Stimulated activated naive CD4-positive, alpha-beta T cell (primary cell): ENCODE data around the gene CDKAL1.
"Not testable (repeated sequence)": the region's sequence is repeated elsewhere in the genome, so short reads cannot be mapped to it uniquely, and the experiment has no call there.

Experiments
- DNase-seq, 6 experiments: peaks; one replicate each; lab custom pipeline; 2025; lab: John Stamatoyannopoulos, UW

The CDKAL1 gene

DNA sequence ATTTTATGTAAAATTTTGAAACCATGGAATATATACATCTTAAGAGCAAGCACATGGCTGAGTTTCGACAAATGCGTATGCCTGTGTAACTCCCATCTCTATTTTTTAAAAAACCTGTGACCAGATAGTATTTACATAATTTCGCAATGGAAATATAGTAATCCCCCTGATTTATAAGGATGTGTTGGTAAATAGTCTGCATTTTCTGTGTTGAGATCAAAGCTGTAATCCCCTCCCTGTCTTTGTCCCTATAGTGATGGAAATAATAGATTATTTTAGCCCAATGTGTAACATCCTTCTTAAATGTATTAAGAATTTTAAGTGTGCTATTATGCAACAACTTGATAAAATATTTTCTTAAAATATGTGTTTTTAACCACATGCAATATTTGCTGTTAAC, 267.3 kb downstream of the CDKAL1 start:
- DNase-seq: no peak

DNA sequence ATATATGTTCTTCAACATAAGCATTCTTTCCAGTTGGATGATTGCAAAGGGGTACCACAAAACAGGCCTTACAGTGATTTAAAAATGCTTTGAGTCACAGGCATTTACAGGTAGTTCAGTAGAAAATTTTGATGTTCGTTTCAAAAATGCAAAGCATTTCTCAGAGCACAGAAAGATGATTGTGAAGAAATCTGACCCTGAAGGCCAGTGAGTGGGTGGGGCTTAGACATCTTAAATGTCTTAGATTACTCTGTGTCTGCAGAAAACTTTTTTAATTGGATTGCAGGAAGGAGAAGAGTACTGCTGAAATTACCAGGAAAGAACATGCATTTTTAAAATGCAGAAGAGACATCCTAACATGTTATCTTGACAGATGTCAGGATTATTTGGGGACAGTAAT, 268.3 kb downstream of the CDKAL1 start:
- no peak for DNase-seq

DNA sequence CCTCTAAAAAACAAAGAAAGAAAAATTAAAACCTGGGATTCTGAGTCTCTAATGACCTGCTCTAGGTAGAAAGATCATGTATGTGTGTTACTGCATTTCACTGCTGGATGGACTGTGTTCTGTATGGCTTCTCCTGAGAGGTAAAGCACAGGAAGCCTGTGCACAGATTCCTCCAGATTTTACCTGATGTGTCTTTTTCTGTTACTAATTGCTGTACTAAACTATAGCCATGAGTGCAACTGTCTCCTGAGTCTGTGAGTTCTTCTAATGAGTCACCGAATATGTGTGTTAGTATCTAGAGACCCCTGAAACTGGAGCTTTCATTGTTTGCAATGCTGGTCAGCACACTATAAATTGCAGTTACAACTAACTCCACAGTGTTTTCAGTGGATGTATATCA, 270.8 kb downstream of the CDKAL1 start:
- DNase-seq: no peak

DNA sequence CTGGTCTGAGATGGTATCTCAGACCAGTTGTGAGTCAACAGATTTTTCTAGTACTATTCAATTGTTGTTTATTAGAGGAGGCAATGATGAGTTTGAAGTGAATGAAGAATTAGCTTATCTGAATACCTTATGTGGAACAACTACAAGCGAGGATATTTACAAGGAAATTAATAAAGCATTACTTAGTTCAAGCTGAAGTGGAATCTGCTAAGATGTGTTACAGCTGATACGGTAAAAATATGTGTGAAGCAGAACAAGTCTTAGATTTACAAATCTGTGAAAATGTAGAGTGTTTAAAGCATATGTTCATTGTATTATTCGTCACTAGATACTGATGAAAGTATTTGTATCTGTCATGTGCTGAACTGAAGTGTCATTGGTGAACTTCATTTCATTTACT, 272.4 kb downstream of the CDKAL1 start:
- no peak for DNase-seq

DNA sequence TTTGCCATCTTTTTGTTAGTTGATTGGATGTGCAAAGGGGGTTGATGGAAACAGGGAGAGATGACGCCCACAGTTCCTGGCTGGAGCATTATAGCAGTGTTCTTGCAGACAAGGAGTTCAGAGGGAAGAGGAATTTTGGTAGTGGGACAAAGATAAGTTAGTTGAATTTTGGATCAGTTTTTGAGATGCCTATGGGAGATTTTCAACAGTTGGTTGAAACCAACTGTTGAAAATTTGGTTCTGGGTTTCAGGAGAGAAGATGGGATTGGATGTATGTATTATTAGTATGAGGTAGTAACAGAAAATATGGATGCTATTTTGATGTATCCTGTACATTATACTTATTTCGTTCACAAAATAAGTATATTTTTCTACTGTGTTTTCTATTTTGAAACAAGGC, 274.2 kb downstream of the CDKAL1 start:
- DNase-seq: no peak

DNA sequence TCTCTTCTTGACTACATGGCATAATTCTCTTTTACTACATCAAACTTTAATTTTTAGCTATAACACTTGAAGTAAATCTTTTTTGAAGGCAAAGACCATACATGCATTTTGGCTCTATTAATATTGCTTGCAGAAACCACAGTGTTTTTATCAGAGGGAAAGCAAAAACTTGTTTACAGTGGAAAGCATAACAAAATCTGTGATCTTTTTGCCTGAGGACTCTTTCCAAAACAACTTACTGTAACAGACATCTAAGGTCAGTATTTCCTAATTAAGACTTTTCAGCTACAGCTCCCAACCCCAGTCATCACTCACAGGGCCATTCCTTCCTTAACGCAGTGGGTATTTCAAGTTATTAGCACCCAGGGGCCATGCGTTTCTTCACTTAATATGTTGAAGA, 274.7 kb downstream of the CDKAL1 start:
- DNase-seq: no peak

DNA sequence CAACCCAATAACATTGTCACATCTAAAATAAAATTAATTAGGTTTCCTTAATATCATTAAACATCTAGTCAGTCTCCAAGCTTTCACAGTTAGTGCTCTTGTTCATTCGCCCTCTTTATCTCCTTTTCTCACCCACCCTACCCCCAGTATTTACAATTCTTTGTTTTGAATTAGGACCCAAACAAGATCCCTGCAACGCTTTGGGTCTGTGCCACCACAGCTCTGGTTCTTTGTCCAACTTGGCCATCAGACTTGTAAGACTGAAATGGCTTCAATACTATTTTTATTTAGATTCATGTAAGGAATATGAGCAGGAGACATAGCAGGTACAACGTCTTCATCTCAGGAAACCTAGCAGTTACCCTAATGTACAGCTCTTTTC, 276.5 kb downstream of the CDKAL1 start:
- DNase-seq: no peak

DNA sequence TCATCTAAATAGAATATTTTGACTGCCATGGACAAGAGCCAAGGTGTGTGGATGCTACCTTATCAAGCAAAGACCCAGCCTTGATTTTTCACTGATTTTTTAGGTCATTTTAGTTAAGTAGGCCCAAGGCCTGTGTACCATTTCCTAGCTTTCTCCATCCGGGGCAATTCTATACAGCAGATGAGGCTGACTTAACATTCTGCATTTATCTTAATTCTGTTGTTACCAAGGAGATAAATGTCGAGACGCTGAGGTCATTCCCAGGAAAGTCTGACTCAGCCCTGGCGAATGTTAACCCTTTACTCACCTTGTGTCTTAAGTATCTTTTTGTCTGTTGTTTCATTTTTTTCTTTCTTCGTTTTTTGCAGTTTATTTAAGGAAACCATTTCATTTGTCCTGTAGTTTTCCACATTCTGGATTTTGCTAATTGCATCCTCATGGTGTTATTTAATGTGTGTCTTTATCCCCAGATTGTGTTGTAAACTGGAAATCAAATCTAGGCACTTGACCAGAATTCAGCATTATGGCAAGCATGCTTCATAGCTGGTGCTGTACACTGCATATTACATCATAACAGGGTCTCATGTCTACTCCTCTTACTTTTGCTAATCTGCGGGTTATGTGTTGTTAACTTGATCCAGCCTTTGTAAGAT, 277.0 kb downstream of the CDKAL1 start:
- no peak for DNase-seq

DNA sequence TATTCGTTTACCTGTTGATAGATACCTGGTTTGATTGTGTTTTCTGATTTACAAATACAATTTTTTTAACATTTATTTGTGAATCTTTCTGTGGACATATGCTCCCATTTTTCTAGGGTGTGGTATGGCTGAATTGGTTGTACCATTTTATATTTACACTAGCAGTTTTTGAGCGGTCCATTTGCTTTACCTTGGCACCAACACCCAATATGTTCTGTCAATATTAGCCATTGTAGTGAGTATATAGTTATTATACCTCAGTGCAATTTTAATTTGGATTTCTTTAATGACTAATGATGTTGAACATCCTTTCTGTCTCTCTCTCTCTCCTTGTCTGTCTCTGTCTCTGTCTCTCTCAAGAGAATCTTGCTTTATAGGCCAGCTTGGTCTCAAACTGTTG, 278.5 kb downstream of the CDKAL1 start:
- DNase-seq: no peak

DNA sequence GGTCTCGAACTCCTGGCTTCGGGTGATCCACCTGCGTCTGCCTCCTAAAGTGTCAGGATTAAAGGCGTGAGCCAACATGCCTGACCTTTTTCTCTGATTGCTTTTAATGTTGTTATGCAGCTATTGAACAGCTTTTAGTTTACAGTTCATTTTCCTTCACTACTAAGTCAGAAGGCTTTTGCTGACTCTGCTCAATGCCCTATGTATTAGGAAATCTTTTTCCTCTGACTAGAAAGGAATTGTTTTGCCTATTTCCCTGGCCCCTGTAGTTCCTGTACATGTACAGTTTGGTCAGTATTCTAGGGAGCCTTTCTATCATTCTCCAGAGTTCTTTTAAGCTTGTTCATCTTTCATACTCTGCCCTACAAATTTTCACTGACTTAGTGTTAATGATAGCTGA, 280.2 kb downstream of the CDKAL1 start:
- no peak for DNase-seq

DNA sequence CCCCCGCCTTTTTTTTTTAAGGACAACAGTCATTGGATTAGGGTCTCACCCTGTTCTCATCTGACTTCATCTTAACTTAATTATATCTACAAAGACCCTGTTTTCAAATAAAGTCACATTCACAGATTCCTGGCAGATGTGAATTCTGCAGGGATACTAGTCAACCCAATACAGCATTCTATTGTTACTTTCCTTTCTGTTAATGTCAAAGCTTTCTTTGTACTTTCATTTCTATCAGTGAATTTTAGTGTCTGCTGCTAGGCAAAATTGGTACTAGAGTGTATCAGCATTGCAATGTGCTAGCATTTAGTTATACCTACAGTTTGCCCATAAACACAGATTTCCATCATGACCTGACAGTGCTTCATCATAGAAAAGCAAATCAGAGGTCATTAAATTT, 281.9 kb downstream of the CDKAL1 start:
- DNase-seq: no peak

DNA sequence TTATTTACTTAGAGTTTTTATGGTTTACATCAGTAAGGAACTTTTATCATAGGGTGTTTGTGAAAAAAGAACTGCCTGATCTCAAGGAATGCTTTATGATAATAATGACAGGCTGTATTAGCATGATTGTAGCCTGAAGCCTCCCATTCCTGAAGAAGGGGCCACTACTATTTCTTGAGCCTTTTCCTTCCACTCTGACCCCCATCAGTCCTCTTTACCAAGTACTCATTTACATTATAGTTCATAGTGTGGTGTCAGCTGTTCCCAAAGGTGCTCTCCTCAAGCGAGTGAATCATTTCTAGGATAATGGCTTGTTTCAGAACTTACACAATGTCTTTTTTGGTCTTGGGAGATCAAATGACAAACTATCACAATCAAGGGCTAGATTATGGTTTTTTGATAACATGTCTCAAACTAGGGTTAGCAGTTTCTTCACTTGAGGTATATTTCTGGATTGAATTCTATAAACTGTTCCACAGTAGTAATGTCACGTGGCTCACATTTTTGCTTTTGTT, 283.6 kb downstream of the CDKAL1 start:
- DNase-seq: no peak

DNA sequence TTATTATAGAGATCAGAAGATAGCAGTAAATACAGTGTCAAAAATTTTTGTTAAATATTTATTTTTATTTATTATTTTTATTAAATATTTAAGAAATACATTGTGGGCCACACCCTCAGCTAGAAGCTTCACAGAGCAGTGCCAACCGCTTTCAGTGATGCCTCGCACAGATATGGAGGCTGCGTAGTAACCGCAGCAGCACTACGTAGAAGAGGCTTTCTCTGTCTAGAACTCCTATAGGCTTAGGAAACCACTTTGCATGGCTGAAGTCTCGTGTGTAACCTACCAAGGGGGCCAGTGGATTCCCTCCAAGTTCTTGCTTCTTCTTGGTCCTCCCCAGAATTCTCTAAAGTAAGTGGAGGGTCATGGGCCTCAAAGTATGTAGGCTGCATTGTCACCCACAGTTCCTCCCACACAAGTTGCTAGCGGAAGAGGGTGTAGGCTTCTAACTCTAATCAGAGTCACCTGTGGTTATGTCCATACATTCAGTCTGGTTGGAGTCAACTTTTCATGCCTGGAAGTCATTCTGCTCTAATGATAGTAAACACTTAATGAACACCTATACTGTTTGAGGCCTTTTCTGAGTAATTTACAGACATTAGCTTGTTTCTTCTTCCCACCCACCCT, 285.6 kb downstream of the CDKAL1 start:
- DNase-seq: no peak

DNA sequence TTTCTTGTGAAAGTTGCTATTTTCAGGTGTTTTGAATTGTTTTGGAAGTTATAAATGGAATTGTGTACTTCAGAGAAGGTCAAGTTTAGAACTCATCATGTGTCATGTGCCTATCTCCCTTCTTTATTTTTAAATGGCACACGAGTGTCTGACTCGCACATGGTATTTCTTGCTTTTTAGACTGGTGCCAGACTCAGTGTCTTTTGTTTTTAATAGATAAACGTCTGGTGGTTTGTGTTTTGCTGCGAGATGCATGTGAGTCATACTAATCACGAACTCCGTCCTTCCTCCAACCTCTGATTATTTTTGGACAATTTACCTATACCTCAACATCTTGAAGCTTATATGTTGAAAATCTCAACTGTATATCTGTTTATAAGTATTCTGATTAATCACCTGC, 292.1 kb downstream of the CDKAL1 start:
- no peak for DNase-seq

DNA sequence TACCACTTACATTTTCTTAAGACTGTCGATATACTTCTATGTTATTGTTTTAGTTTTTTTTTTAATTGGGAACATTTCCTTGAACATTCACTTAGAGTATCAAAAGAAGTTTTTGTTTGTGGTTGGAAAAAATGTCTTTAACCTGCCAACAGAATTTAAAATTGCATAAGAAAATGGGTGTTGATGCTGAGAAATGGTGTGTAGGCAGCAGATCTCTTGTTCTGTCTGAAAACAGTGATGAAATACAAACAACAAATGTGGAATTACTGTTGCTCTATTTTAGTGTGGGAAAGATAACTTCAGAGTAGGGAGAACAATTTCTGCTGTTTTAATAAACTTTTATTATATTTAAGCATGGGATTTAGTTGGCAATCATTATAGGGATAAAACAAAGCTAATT, 293.5 kb downstream of the CDKAL1 start:
- DNase-seq: no peak

DNA sequence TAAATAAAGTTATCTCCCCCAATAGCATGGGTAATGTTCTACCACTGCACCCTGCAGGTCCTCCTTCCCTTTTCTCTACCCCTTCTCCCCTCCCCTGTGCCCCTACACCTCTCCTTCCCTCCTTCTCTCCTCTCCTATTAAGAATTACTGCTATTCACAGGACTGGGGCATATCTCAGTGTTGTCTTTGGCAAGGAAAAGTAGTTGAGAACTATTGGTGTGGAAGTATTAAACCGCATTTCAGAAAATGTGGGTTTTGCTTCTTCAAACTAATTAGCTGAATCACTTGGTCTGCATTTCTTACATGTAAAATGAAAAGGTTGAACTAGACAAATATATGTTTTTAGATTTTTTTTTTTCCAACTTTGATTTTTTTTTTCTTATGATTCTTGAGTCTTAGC, 296.3 kb downstream of the CDKAL1 start:
- DNase-seq: no peak

DNA sequence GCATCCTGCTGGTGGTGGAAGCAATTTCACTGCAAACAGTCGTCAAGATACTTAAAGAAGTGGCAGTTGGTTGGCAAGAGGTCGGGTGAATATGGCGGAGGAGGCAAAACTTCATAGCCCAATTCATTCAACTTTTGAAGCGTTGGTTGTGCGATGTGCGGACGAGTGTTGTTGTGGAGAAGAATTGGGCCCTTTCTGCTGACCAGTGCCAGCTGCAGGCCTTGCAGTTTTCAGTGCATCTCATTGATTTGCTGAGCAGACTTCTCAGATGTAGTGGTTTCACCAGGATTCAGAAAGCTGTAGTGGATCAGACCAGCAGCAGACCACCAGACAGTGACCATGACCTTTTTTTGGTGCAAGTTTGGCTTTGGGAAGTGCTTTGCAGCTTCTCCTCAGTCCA, 297.0 kb downstream of the CDKAL1 start:
- DNase-seq: not testable (repeated sequence)

DNA sequence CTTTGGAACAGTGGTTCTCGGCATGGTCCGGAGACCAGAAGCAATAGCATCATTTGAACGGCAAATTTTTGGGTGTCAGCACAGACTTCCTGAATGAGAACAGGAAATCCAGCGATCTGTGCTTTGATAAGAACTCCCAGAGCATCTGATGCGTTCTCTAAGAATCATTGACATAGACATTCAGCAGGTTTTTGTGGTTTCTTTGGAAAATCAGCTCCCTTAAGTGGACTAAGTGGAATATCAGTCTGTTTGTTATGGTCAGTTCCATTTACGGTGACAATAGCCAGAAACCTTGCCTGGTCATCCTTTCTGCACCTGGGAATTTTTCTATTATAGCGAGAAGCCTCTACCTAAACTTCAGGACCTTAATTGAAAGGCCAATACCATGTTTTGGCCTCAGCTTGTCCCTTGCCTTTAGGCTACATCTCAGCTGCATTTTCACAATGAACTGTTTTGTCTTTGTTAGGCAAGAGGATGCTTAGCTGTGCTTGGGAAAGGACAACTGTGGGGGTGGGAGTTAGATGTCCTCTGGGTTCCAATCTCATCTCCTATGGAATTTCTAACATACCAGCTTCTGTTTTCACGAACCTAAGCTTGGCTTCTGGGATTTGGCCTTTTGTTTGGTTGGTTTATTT, 299.7 kb downstream of the CDKAL1 start:
- no peak for DNase-seq

DNA sequence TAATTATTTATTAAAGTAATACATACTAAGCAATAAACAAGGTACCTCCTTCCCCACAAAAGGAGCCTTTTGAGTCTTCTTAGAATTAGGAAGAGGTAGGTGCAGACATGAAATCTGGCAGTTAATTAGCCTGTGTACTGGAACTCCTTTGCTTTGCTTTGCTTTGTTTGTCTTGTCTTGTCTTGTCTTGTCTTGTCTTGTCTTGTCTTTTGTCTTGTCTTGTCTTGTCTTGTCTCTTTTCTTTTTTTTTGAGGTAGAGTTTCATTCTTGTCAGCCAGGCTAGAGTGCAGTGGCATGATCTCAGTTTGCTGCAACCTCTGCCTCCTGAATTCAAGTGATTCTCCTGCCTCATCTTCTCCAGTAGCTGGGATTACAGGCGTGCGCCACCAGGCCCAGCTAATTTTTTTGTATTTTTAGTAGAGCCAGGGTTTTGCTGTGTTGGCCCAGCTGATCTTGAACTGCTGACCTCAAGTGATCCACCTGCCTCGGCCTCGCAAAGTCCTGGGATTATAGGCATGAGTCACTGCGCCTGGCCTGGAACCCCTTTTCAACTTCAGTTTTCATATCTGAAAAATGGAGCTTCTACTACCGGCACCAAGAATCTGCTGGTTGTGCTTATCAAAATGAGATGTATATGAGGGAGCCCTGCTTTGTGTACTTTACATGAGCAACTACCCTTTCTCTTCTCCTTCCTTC, 301.2 kb downstream of the CDKAL1 start:
- no peak for DNase-seq

DNA sequence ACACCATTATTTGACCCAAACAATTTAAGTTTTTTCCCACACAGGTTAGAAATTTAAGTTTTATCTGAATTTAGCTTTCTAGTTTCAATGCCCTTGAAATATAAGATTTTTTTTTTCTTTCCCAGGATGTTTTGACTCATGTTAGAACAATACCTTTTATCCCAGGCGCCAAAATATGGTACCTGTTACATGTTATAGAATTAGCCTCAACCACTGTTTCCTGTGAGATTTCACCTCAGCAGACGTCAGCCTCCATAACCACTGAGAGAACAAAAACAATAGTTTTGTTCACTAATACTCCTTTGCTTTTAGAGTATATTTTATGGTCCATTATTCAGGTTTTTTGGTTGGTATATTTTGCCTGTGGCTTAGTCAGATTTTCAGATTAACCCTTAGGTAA, 302.9 kb downstream of the CDKAL1 start:
- peak in 3 of 6 experiments; percentile 12 to 31 (median 25) for DNase-seq

DNA sequence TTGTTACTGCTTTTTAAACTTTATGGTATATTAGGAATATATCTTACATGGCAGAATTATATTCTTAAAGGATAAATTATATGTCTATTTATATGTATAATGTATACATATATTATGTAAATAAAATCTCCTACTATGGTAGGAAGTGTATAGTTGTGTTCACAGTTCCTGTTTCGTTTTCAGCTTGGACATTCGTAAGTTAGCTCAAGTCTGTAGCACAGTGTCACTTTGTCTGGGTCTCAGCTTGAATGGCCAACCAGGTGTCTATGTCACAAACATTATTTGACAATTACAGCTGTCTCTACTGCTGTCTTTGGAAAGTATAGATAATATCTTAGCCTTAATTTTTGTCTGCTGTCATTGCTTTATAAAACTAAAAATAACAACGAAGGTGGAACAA, 303.9 kb downstream of the CDKAL1 start:
- DNase-seq: no peak

DNA sequence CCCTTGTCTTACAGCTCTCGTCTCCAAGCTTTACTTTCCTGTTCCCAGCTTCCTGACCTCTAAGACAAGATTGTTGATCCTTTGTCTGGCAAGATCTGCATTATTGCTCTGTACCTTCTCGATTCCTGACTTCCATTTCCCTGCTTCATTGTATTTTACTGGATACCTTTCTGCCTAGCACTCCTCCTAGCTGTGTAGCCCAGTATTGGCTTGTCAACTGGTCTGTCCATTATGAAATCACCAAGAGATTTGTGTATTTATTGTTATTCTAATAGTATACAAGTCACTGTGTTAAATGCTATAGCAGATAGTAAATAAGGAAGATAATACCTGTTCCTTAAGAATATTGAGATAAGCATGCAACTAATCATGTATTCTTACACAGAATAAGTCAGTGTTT, 305.4 kb downstream of the CDKAL1 start:
- no peak for DNase-seq

DNA sequence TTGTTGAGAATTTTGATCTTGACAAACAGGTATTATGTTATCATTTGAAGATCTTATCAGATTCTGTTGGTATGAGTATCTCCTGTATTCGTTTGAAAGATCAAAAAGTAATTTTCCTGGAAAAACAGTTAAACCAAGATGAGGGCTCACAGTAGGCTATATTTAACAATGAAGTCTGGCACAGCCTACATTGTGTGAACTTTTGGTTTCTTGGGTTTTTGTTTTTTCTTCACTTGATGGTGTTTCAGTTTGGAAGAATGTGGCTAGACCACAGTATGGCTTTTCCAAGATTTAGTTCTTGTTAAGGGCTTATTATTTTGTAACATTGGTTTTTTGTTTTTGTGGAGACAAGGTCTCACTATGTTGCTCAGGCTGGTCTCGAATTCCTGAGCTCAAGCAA, 306.4 kb downstream of the CDKAL1 start:
- DNase-seq: no peak
